Measurements from ENCODE around the gene ITGAD.
A peak's percentile ranks its signal among the peaks of the same experiment; 100 is the strongest.

ITGAD gene

DNA sequence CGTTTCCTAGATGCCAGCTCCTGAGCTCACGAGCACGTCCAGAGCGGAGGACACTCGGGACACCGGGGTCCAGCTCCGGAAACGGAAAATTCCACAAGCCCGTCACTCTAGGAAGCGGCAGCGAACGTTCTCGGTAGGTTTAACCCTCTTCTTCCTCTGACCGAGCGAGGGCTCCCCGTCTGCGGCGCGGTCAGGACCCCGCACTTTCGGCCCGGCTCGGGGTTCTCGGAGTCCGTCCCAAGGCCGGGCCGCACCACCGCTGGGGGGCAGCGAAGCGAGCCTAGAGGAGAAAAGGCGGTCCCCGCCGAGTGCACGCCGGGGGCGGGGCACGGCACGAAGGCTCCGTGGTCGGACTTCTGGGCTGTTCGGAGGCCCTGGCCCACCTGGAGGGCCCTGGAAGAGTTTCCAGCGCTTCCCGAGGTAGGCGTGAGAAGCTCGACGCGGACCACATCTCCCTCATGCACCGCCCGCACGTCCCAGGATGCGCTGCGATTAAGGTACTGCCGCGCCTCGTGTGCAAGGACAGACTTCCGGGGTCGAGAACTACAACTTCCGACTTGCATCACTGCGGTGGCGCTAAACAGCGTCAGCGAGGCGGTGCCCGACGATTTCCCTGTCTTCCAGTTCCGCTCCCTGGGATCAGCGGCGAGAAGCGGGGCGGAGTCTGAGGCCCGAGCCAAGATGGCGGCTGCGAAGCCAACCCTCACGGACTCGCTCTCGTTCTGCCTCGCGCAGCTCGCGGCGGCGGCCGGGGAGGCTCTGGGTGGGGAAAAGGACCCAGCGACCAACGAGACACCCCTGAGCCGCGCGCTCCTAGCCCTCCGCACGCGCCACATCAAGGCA, 65.9 kb downstream of the ITGAD start, which contains the start of gene ARMC5 (continued):
- TF ChIP-seq, protein P1, sequence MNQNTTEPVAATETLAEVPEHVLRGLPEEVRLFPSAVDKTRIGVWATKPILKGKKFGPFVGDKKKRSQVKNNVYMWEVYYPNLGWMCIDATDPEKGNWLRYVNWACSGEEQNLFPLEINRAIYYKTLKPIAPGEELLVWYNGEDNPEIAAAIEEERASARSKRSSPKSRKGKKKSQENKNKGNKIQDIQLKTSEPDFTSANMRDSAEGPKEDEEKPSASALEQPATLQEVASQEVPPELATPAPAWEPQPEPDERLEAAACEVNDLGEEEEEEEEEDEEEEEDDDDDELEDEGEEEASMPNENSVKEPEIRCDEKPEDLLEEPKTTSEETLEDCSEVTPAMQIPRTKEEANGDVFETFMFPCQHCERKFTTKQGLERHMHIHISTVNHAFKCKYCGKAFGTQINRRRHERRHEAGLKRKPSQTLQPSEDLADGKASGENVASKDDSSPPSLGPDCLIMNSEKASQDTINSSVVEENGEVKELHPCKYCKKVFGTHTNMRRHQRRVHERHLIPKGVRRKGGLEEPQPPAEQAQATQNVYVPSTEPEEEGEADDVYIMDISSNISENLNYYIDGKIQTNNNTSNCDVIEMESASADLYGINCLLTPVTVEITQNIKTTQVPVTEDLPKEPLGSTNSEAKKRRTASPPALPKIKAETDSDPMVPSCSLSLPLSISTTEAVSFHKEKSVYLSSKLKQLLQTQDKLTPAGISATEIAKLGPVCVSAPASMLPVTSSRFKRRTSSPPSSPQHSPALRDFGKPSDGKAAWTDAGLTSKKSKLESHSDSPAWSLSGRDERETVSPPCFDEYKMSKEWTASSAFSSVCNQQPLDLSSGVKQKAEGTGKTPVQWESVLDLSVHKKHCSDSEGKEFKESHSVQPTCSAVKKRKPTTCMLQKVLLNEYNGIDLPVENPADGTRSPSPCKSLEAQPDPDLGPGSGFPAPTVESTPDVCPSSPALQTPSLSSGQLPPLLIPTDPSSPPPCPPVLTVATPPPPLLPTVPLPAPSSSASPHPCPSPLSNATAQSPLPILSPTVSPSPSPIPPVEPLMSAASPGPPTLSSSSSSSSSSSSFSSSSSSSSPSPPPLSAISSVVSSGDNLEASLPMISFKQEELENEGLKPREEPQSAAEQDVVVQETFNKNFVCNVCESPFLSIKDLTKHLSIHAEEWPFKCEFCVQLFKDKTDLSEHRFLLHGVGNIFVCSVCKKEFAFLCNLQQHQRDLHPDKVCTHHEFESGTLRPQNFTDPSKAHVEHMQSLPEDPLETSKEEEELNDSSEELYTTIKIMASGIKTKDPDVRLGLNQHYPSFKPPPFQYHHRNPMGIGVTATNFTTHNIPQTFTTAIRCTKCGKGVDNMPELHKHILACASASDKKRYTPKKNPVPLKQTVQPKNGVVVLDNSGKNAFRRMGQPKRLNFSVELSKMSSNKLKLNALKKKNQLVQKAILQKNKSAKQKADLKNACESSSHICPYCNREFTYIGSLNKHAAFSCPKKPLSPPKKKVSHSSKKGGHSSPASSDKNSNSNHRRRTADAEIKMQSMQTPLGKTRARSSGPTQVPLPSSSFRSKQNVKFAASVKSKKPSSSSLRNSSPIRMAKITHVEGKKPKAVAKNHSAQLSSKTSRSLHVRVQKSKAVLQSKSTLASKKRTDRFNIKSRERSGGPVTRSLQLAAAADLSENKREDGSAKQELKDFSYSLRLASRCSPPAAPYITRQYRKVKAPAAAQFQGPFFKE (tag by site-specific recombination; IDR thresholded peaks at IDR 0.05; ENCODE audit: borderline replicate concordance), result no peak
- TF ChIP-seq ZNF830 (tag by site-specific recombination; IDR thresholded peaks at IDR 0.05; ENCODE audit: low read depth) (no peak), ZNF658 (tag by site-specific recombination; IDR thresholded peaks at IDR 0.05) (no peak), HOXA7 (CRISPR knock-in tag; IDR thresholded peaks at IDR 0.05; ENCODE audit: borderline replicate concordance) (no peak), KLF7 (tag by site-specific recombination; IDR thresholded peaks at IDR 0.05; ENCODE audit: borderline replicate concordance) (0 out of 2 replicates have a peak, but pooled peaks have one; percentile 45), RBAK (tag by site-specific recombination; IDR thresholded peaks at IDR 0.05) (no peak), ZNF555 (tag by site-specific recombination; conservative IDR thresholded peaks at IDR 0.05) (no peak), YY2 (tag by site-specific recombination; IDR thresholded peaks at IDR 0.05) (peak; percentile 93), ZFP41 (tag by site-specific recombination; IDR thresholded peaks at IDR 0.05; ENCODE audit: borderline replicate concordance) (no peak), ZNF423 (tag by site-specific recombination; IDR thresholded peaks at IDR 0.05) (no peak), WT1 (tag by site-specific recombination; IDR thresholded peaks at IDR 0.05) (no peak), MYNN (tag by site-specific recombination; IDR thresholded peaks at IDR 0.05; ENCODE audit: borderline replicate concordance) (no peak), ZNF560 (tag by site-specific recombination; IDR thresholded peaks at IDR 0.05; ENCODE audit: borderline replicate concordance) (no peak), ZNF791 (tag by site-specific recombination; IDR thresholded peaks at IDR 0.05) (no peak), ZNF544 (tag by site-specific recombination; IDR thresholded peaks at IDR 0.05) (no peak)
- TF ChIP-seq, protein P2, sequence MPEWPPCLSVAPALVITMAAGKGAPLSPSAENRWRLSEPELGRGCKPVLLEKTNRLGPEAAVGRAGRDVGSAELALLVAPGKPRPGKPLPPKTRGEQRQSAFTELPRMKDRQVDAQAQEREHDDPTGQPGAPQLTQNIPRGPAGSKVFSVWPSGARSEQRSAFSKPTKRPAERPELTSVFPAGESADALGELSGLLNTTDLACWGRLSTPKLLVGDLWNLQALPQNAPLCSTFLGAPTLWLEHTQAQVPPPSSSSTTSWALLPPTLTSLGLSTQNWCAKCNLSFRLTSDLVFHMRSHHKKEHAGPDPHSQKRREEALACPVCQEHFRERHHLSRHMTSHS (tag by site-specific recombination; IDR thresholded peaks at IDR 0.05), result no peak
- TF ChIP-seq, protein P3, sequence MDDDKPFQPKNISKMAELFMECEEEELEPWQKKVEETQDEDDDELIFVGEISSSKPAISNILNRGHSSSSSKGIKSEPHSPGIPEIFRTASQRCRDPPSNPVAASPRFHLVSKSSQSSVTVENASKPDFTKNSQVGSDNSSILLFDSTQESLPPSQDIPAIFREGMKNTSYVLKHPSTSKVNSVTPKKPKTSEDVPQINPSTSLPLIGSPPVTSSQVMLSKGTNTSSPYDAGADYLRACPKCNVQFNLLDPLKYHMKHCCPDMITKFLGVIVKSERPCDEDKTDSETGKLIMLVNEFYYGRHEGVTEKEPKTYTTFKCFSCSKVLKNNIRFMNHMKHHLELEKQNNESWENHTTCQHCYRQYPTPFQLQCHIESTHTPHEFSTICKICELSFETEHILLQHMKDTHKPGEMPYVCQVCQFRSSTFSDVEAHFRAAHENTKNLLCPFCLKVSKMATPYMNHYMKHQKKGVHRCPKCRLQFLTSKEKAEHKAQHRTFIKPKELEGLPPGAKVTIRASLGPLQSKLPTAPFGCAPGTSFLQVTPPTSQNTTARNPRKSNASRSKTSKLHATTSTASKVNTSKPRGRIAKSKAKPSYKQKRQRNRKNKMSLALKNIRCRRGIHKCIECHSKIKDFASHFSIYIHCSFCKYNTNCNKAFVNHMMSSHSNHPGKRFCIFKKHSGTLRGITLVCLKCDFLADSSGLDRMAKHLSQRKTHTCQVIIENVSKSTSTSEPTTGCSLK (tag by site-specific recombination; IDR thresholded peaks at IDR 0.05), result no peak
- TF ChIP-seq, protein P4, sequence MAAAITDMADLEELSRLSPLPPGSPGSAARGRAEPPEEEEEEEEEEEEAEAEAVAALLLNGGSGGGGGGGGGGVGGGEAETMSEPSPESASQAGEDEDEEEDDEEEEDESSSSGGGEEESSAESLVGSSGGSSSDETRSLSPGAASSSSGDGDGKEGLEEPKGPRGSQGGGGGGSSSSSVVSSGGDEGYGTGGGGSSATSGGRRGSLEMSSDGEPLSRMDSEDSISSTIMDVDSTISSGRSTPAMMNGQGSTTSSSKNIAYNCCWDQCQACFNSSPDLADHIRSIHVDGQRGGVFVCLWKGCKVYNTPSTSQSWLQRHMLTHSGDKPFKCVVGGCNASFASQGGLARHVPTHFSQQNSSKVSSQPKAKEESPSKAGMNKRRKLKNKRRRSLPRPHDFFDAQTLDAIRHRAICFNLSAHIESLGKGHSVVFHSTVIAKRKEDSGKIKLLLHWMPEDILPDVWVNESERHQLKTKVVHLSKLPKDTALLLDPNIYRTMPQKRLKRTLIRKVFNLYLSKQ (tag by site-specific recombination; IDR thresholded peaks at IDR 0.05; ENCODE audit: borderline replicate concordance), result no peak
- TF ChIP-seq, protein P5, sequence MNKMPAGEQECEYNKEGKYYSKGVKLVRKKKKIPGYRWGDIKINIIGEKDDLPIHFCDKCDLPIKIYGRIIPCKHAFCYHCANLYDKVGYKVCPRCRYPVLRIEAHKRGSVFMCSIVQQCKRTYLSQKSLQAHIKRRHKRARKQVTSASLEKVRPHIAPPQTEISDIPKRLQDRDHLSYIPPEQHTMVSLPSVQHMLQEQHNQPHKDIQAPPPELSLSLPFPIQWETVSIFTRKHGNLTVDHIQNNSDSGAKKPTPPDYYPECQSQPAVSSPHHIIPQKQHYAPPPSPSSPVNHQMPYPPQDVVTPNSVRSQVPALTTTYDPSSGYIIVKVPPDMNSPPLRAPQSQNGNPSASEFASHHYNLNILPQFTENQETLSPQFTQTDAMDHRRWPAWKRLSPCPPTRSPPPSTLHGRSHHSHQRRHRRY (tag by site-specific recombination; IDR thresholded peaks at IDR 0.05), result no peak
- TF ChIP-seq, protein P6, sequence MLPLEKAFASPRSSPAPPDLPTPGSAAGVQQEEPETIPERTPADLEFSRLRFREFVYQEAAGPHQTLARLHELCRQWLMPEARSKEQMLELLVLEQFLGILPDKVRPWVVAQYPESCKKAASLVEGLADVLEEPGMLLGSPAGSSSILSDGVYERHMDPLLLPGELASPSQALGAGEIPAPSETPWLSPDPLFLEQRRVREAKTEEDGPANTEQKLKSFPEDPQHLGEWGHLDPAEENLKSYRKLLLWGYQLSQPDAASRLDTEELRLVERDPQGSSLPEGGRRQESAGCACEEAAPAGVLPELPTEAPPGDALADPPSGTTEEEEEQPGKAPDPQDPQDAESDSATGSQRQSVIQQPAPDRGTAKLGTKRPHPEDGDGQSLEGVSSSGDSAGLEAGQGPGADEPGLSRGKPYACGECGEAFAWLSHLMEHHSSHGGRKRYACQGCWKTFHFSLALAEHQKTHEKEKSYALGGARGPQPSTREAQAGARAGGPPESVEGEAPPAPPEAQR (tag by site-specific recombination; IDR thresholded peaks at IDR 0.05), result no peak
- TF ChIP-seq, protein P7, sequence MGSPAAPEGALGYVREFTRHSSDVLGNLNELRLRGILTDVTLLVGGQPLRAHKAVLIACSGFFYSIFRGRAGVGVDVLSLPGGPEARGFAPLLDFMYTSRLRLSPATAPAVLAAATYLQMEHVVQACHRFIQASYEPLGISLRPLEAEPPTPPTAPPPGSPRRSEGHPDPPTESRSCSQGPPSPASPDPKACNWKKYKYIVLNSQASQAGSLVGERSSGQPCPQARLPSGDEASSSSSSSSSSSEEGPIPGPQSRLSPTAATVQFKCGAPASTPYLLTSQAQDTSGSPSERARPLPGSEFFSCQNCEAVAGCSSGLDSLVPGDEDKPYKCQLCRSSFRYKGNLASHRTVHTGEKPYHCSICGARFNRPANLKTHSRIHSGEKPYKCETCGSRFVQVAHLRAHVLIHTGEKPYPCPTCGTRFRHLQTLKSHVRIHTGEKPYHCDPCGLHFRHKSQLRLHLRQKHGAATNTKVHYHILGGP (tag by site-specific recombination; IDR thresholded peaks at IDR 0.05), result no peak
- TF ChIP-seq, protein P8, sequence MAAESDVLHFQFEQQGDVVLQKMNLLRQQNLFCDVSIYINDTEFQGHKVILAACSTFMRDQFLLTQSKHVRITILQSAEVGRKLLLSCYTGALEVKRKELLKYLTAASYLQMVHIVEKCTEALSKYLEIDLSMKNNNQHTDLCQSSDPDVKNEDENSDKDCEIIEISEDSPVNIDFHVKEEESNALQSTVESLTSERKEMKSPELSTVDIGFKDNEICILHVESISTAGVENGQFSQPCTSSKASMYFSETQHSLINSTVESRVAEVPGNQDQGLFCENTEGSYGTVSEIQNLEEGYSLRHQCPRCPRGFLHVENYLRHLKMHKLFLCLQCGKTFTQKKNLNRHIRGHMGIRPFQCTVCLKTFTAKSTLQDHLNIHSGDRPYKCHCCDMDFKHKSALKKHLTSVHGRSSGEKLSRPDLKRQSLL (tag by site-specific recombination; IDR thresholded peaks at IDR 0.05), result no peak; the same call in 1 of the 2 replicates
